ENCODE measurements around the gene CFAP100.

DNA sequence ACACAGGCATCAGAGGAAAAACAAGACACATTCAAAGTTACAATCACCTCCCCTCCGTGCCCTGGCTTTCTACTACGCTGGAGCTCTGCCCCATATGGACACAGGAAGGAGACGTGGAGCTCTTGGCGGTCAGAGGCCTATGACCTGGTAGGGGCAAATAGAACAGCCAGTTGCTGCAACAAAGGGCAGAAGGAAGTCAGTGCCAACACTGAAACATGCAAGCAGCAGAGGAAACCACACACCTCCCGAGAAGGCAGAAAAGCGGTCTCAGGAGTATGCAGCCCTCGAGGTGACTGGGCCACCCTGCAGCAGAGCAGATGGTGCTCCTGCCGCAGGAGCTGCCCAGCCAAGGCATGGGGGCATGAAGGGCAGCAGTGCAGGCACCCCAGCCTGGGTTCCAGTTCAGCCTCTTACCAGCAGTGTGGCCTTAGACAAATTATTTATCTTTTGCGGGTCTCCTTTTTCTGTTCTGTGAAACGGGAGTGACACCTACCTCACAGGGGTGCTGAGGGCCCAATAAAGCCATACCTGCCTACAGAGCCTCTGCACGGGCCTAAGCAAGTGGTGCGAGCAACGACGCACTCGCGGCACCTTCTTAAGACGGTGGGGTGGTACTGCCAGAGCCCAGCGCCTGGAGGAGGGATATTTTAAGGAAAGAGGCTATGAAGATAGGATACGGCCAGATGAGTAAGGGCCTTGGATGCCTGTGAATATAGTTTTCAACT is 72.3 kb downstream of the CFAP100 start:
- TF ChIP-seq, protein P1, sequence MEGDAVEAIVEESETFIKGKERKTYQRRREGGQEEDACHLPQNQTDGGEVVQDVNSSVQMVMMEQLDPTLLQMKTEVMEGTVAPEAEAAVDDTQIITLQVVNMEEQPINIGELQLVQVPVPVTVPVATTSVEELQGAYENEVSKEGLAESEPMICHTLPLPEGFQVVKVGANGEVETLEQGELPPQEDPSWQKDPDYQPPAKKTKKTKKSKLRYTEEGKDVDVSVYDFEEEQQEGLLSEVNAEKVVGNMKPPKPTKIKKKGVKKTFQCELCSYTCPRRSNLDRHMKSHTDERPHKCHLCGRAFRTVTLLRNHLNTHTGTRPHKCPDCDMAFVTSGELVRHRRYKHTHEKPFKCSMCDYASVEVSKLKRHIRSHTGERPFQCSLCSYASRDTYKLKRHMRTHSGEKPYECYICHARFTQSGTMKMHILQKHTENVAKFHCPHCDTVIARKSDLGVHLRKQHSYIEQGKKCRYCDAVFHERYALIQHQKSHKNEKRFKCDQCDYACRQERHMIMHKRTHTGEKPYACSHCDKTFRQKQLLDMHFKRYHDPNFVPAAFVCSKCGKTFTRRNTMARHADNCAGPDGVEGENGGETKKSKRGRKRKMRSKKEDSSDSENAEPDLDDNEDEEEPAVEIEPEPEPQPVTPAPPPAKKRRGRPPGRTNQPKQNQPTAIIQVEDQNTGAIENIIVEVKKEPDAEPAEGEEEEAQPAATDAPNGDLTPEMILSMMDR (conservative IDR thresholded peaks at IDR 0.05 in 1 of 2, IDR thresholded peaks at IDR 0.05 in 1 of 2; ENCODE audit: extremely low read depth in 1 of 2, insufficient read depth in 1 of 2, low read depth in 1 of 2, low read length in 2 of 2), result no peak
- TF ChIP-seq EZH2 (IDR thresholded peaks at IDR 0.05; ENCODE audit: borderline replicate concordance, low read length), result no peak
